HG02678 (cell line): ENCODE measurements around the gene DAP.
"Not testable (repeated sequence)": the region's sequence is repeated elsewhere in the genome, so short reads cannot be mapped to it uniquely, and the experiment has no call there.

Experiments used
- ATAC-seq: cut with Tn5 transposase; IDR thresholded peaks from one replicate; pipeline ENCODE4 v1.9.1; 2021; ENCODE audit warnings: mild to moderate bottlenecking, moderate library complexity; ENCODE audit not compliant: unreplicated experiment

DAP gene

DNA sequence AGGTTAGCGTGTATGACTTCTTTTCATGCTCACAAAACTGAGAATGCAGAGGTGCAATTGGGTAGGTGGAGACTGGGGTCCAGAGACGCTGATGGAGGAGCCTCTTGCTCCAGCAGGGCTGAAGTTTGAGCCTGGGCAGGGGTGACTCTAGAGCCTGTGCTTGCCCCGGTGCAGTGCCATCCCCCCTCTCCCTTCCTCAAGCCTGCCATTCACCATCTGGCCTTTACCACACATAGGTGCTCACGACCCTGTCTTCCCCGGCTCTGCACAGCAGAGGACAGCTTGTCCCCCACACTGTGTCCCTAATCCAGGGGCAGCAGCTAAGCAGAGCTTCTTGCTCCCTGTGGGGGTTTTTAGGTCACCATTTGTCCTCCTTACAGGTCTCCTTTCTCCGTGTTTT, 86.5 kb downstream of the DAP start:
- ATAC-seq, result no peak

DNA sequence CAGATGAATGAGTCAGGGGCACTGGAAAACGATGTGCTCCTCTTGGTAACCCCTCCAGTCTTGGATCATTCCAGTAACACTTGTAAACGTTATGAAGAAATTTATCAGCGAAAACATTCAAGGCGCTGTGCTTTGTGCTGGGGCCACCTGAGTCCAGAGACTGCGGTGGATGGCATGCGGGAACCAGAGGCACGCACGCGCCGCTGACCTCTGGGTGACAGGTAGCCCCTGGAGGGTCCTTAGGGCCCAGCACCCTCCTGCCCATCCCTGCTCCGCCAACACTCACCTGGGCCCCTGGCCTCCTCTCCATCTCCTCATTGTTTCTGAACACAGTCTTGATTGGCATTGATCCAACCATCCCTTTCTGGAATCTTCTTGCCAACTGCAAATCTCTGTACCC, 86.9 kb downstream of the DAP start:
- no peak for ATAC-seq

DNA sequence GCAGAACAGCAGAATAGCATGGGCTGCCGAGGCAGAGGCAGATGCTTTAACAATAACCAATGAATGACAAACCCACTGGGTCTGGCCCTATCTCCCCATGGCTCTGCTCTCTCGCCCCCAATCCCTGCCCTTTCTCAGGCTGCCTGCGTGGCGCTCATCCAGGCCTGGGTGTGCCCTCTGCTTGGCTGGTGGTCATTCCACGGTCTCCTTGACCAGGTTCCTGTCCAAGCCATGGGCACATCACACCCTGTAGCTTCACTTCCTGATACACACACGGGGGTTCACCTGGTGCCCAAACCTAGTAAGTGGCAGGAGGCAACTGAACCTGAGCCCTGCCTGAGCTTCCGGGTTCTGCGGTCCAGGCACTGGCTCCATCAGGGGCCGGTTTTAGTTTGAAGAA, 87.6 kb downstream of the DAP start:
- ATAC-seq, result no peak

DNA sequence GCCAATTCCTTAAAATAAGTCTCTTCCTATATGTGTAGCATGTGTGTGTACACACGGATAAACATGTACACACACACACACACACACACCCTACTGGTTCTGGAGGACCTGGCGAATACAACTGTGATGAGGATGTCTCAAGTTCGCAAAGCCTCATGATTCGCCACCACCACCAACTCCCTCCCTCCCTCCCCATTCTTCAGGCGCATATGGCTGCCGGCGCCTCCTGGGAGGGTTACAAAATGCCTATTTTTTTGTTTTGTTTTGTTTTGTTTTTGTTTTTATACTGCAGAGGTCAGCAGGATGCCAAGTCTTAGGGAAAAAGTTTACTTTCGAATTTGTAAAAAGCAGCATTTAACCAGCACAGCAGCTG, 88.0 kb downstream of the DAP start:
- ATAC-seq, result no peak

- ATAC-seq, result no peak
Measured at GRCh38 chr5:10672146-10673016, 88.7 kb downstream of the DAP start.

DNA sequence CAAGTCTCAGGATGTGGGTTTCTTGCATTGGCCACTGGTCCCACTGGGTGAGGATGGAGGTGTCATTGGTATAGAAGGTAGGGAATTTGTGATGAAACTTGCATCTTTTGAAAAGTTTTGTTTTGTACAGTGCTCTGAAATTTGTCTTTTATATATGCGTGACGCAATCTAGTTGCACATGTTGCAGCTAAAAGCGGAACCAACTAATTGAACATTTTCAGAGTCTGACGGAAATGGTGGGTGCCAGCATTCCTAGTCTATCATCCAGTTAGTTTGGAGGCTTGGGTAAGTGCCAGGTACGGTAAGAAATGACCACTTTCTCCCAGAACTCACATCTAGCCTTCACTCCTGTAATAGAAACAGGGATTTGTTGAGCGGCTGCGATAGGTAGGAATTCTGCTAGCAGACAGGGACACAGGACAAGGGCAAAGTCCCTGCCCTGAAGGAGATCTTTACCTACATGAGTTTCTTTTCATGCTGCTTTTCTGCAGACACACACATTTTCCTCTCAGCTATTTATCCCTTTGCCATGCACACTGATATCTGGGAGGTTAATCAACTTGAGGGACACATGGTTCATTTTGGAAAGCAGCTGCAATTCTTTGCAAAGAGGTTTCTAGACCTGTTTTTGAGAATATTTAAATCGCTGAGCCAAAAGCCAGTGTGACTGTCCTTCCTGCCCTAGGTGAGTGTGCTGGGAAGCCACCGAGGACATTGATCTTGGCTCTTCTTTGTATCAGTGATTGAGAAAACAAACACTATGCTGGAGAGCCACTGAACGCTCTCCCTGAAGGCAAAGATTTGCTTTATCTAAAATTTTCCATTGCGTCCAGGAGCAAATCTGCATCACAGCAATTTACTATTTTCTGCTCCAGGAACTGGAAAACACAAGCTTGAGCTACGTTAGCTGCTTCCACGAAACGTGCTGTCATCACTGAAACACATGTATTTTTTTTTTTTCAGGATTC, 89.7 kb downstream of the DAP start:
- no peak for ATAC-seq

DNA sequence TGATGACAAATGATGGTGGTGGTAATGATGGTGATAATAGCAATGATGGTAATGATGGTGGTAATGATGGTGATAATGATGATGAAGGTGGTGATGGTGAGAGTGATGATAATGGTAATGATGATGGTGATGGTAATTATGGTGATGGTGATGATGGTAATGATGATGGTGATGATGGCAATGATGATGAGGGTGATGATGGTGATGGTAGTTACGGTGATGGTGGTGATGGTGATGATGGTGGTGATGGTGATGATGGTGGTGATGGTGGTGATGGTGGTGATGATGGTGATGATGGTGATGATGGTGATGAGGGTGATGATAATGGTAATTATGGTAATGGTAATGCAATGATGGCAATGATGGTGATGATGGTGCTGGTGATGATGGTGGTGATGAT, 91.1 kb downstream of the DAP start:
- ATAC-seq, result no peak

DNA sequence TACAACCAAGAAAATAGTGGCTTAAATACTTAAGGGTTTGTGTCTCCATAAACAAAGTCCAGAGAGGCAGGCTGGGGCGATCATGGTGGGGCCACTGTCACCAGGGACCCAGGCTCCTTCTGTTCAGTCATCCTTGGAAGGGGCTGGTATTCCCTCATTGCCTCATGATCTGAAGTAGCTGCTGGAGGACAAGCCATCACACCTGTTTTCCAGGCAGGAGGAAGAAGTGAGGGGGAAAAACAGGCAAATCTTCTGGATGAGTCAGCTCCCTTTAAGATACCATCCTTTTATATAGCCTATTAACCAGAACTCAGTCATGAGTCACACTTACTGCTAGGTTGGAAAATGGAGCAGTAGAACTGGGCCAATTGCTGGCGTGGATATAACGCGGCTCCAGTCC, 92.3 kb downstream of the DAP start:
- no peak for ATAC-seq

DNA sequence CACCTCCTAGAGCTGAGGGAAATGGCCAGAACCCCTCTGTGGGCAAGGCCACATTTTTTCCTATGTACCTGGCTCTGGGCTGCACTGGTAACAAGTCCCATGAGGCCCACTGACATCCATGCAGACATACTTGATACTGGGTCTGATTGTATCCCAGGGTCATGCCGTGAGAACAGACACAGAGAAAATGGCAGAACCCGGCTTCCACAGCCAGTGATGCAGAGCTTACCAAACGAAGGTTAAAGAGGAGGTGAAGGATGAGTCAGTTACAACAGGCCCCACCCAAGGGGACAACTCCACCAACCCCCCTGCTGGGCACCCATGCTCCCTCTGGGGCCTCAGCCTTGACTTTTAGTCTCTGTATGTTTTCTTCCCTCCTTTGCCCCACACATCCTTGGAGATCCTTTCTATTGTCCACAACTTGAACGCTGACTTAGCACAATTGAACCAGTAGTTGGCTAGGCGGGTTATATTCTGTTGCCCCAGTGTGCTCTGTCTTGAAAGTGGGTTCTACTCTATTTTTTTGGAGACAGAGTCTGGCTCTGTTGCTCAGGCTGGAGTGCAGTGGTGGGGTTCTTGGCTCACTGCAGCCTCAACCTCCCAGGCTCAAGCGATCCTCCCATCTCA, 93.5 kb downstream of the DAP start:
- no peak for ATAC-seq

DNA sequence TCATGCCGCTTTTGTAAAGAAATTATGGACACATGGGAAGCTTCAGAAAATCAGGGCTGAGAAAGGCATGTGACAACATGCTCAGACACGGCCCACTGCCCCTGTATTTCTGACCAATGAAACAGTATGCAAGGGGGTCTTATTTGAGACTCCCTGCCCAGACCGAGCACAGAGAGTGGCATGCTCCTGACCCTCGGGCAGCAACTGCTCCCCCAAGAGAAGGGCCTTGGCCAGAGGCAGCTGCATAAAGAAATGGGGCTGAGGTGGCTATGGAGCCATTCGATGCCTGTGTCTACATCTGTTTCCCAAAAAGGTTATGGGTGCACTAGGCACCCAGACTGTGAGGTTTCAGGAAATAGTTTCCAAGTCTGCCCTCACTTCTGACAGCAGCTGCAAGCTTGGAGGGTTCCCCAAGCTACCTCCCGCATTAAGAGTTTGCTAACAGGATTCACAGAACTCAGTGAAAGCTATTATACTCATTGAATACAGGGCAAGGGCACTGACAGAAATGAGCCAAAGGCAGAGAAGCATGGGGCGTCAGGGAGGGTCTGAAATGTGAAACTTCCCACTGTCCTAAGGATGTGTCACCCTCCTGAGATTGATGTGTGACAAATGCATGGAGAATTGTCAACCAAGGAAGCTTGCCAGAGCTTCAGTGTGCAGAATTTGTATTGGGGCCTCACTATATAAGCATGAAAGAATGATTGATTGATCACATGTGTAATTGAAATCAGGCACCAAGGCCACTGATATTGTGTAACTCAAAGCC, 94.3 kb downstream of the DAP start:
- no peak for ATAC-seq

GRCh38 chr5:10665799-10666198, 95.2 kb downstream of the DAP start:
- no peak for ATAC-seq

GRCh38 chr5:10664180-10664769, 96.8 kb downstream of the DAP start:
- ATAC-seq, result not testable (repeated sequence)

DNA sequence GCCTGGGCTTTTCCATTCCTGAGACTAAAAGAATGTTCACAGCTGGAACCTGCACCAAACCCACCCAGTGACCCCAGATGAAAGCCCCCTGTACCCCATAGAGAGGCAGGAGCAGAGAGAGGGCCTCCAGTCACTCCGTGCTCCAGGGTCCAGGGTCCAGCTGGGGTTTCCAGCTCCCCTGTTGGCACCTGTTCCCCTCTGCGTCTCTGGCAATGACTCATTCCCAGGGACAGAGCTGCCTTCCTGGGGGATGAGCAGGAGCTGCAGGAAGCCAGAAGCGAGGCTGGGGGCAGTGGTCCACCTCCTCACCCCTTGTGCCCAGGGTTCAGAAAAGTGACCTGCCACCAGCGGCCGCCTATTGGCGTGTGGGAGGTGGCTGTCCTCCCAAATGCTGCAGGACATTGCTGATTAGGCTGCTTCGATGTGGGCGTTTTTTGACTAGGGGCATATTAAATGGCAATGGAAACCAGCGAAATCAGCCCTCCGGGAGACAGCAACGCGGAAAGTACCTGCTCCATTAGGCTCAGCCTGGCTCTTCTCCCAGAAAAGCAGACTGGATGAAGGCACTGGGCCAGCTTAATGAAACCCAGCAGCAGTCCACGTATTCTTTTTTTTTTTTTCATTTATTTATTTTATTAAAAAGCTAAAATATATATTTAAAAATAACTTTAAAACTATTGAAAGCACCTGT, 97.4 kb downstream of the DAP start:
- ATAC-seq, result no peak

DNA sequence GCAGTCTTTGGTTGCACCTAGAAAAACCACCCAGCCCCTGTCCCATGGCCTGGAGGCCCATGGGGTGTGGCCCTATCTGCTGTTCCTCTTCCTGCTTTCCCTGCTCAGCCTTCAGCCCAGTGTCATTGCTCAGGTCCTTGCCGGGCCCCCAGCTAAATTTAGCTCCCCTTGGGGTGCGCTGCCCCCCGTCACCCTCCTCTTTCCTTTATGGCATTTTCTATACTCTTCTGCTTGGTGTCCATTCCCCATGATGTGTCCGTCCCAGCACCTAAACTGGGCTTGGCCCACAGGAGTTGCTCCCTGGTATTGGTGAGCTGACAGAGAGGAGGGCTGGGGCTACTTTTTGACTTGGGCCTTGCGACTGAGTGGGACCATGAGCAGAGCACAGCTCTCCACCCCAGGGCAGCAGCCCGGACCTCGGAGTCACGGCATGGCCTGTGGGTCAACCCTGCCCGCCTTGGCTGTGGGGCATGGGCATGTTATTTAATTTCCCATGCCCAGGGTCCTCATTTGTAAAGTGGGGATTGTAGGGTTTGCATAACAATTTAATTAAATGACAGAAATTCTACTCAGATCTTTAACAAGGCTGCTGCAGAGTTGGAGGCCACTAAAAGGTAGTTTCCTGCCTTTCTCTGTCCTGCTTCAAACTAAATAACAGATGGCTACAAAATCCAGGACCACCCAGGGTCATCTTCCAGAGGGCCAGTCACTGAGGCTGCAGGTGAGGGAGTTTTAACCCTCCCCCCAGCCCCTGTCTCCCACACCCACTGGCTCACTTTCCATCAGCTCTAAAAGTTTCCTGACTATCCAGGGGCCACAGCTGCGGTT, 98.2 kb downstream of the DAP start:
- no peak for ATAC-seq

DNA sequence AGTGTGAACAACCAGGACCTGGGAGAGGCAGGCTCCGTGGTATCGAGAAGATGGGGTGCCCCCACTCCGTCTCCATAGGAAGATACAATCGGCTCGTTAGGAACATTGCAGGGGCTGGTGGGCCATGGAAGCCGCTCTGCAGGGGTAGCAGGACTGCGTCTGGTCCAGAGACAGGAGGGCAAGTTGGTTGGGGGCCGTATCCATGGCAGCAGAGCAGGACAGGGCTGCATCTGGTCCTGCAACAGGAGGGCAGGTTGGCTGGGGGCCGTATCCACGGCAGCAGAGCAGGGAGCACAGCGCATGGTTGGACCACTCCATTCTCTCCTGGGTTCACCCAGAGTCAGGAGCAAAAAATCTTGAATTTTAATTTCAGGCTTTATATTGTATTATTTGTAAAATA, 99.0 kb downstream of the DAP start:
- ATAC-seq, result no peak

DNA sequence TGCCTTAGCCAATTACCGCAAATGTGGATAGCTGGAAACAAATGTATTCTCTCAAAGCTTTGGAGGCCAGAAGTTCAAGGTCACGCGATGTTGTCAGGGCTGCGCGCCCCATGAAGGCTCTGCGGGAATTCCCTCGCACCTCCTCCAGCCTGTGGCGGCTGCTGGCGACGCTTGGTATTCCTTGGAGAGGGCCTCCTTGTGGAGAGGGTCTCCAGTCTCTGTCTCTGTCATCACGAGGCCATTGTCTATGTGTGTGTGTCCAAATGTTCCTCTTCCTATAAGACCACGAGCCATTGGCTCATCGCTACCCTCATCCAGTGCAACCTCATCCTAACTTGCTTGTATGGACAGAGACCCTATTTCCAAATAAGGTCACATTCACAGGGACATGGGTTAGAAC, 99.6 kb downstream of the DAP start:
- ATAC-seq, result no peak

DNA sequence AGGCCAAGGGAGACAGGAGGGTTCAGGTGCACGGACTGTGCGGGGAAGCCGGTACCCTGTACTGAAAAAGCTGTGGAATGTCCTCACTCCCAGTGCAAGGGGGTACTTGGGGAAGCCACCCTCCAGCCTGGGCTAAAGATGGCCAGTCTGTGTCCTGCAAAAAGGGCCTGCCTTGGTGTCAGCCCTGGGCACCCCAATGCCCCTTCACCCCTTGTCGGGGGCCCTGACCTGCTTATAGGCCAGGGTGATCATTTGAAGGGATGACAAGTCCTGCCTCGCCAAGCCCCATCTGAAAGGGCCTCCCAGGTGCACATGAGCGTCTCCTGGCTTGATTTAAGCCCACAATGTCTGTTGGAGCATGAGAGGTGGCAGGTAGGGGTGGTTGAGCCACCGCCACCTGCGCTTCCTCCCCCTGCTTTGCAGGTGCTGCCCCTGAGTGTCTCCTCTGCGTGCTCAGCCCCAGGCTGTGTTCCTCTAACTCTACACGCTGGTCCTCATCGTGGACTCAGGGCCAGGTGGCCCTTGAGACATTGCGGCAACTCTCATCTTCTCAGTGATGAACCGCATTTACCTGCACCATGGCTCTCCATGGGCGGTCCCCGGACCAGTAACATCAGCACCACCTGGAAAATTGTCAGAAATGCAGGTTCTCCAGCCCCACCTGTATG, 100.2 kb downstream of the DAP start:
- ATAC-seq, result no peak

GRCh38 chr5:10660135-10660534, 100.9 kb downstream of the DAP start:
- ATAC-seq, result no peak
